HG03457 (cell line): ENCODE data around the gene PXYLP1.
"Not testable (repeated sequence)": the region's sequence is repeated elsewhere in the genome, so short reads cannot be mapped to it uniquely, and the experiment has no call there.

Source experiments
- ATAC-seq: cut with Tn5 transposase; IDR thresholded peaks from one replicate; pipeline ENCODE4 v1.9.1; 2021; ENCODE audit warnings: moderate number of reproducible peaks; ENCODE audit not compliant: unreplicated experiment

PXYLP1 gene

GRCh38 chr3:141289228-141289772, 57.7 kb downstream of the PXYLP1 start:
- ATAC-seq, result no peak

GRCh38 chr3:141291559-141292355, 60.1 kb downstream of the PXYLP1 start:
- ATAC-seq, result no peak

- no peak for ATAC-seq
Observed at GRCh38 chr3:141292356-141293058, 60.9 kb downstream of the PXYLP1 start.

DNA sequence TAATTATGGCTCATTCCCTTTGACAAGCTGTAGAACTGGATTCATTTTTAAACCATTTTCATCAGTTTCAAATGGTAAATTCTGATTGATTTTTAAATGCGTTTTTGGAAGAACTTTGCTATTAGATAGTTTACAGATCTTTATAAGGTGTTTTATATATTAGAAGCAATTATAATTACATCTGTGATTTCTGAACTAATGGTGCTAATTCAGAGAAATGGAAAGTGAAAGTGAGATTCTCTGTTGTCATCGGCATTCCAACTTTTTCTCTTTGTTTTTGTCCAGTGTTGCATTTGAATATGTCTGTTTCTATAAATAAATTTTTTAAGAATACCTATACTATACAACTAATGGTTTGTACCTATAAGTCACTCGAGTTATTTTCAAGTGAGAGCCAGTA, 62.7 kb downstream of the PXYLP1 start:
- ATAC-seq, result no peak

DNA sequence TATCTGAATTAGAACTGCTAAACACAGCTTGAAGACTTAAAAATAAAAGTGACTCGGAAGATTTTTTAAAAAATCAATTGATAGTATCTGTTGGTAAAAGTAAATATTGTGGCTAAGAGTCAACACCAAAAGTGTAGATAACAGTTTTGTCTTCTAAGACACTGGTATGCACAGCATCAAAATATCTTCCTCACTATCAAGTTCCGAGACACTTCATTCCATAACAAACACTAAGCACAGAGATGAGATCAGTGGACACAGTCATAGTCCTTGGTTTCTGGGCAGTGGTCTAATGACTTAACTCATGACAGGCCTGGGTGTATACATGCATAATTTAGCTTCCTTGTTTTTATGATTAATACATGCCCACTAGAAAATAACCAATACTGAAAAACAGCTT, 63.2 kb downstream of the PXYLP1 start:
- no peak for ATAC-seq

GRCh38 chr3:141300426-141300825, 68.8 kb downstream of the PXYLP1 start:
- ATAC-seq, result not testable (repeated sequence)

DNA sequence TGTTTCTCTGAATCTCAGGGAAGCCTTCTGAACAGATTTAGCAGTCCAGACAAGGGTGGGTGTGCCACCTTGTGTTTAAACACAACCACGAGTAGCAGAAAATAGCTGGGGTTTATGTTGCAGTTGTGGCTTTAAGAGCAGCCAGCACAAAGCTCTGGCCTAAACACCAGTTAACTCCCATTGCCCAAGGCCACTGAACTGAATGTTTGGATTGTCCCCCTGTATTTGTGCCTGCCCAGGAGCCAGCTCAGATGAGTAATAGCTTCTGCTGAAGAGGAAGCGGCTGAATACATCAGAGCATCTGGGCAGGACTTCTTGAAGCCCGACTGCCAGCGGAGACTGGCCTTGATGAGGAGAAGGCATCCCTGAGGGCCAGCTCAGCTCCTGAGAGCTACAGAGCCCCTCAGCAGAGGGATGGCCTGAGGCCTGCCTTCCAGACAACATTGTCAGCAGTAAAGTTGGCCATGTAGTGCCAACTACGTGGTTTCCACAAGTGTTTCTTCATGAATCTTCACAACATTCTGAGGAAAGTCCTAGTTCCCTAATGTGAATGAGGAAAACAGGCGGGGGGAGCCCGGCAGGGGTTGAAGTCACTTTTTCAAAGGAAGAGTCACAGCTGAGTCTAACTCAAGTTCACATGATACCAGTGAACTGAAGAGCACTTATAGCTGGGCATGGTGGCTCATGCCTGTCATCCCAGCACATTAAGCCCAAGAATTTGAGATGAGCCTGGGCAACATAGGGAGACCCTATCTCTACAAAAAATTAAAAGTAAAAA, 70.9 kb downstream of the PXYLP1 start:
- ATAC-seq, result no peak

DNA sequence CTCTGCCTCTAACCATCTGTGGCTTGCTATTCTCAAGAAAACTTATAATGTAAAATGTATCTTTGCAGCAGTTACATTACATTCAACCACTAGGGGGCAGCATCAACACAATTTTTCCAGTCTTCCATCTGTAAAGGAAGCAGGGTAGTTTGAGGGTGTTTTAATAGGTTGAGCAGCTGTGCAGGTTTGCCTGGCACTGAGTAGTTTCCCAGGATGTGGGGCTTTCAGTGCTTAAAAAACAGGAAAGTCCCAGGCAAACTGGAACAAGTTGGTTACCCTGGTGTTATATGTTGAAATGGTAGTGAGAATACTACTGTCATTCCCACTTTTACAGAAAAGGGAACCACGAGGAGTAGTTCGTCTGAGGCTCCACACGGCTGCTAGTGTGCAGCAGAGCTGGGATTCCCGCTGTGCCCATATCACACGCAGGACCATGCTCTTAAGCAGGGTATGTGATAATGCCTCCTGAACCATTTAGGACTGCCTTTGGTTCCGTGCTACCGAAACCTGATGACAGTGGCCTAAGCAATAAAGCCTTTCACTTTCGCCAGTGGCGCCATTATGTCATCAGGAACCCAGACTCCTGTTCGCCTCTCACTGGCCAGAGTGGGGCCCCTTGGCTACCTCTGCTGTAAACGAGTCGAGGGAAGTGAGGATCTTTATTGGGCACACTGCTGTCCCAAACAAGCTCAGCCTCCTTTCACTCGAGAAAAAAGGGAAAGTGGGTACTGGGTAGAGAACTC, 72.0 kb downstream of the PXYLP1 start:
- no peak for ATAC-seq

DNA sequence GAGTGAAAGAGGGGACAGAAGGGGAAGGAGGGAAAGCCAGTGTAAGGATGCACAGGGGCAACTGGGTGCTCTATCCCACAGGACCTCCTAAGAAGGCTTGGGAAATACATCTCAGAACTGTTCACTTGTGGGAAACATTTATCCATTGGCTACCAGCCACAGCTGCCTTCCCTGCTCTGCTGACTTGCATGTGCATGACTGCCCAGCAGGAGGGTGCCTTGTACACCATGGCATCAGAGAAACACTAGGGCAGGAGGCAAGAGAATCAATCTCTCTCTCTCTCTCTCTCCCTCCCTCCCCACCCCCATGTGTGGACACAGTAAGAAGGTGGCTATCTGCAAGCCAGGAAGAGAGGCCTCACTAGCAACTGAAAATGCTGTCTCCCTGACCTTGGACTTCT, 73.8 kb downstream of the PXYLP1 start:
- ATAC-seq, result no peak

DNA sequence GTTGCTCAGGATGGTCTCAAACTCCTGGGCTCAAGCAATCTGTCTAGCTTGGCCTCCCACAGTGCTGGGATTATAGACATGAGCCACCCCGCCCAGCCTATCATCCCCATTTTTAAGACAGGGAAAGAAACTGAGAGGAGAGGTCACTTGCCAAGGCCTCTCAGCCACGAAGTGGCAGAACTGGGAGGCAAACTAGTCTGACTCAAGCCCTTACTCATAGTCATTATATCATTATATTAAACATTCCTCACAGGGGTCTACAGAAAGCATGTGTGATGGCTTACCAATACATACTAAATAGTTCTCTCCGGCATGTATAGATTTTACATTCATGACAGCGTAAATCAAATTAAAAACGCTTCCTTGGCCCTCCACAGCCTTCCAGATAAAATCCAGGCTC, 74.7 kb downstream of the PXYLP1 start:
- no peak for ATAC-seq

DNA sequence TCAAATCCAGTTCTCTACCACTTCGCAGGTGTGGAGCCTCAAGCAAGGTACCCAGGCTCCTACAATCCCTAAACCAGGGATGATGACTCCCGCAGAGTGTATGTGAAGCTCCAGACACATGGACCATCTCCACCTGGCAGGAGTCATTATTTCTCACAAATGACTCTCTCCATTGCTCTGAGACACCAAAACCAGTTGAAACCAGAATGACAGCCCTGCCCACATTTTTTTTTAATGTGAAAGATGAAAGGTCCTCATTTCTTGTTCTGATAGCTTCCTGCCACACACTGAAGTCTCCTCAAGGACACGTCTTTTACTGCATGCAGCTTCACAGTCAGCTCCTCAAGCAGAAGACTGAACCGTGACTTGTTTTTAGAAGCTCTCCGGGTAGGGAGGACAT, 75.3 kb downstream of the PXYLP1 start:
- no peak for ATAC-seq

DNA sequence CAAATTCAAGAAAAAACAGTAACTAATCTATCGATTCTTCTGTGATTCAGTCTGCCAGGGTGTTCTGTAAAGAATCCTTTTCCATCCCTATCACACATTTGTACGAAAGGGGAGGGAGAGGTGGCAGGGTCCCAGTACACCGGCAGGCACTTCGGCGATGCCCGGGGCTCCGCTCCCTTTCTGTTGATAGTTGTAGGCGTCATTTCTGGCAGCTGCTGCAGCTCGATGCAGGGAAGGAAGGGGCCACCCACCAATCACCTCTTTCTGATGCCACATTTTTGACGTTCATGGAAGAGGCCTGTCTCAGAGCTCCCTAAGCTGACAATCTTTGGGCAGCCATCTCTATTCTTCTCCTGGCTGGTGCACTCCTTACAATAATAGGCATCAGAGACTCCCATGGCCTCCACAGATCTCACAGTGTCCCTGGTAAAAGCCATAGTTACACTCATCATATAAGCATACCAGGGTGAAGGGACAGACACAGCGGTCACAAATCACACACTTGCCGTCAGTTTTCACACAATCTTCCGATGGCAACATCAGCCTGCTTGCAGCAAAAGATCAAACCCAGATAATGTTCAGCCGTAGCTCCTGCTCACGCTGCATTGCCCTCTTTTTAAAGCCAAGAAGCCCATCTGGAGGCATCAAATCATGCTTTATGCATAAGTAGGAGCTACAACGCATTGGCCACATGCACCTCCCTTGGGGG, 75.9 kb downstream of the PXYLP1 start:
- no peak for ATAC-seq

DNA sequence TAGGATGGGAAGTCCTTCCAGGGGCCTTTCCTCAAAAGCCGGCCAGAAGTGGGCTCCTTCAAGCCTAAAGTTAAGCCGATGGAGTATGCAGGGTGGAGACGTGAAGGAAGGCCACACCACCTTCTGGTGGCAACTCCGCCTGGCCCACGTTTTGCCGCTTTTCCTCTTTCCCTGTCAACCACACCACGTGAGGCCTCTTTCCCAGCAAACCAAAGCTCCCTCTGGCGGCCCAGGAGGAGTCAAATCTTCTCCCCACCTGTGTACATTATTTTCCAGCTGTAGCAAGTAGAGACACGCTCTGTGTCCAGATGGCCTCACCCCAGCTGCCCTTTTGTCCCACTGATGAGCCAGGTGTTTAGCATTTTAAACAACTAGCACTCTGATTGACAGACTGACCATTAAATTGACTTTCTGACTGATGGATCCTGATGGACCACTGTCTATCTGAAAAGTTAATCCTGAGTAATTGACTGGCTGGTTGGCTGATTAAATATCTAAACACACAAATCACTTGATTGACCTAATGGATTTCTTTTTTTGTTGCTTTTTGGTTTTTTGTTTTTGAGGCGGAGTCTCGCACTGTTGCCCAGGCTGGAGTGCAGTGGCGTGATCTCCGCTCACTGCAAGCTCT, 77.1 kb downstream of the PXYLP1 start:
- ATAC-seq, result no peak

- ATAC-seq, result no peak
Observed at GRCh38 chr3:141311170-141311495, 79.5 kb downstream of the PXYLP1 start.

GRCh38 chr3:141311496-141312353, 80.1 kb downstream of the PXYLP1 start:
- ATAC-seq, result peak; percentile 96

GRCh38 chr3:141312354-141313092, 80.9 kb downstream of the PXYLP1 start:
- no peak for ATAC-seq

DNA sequence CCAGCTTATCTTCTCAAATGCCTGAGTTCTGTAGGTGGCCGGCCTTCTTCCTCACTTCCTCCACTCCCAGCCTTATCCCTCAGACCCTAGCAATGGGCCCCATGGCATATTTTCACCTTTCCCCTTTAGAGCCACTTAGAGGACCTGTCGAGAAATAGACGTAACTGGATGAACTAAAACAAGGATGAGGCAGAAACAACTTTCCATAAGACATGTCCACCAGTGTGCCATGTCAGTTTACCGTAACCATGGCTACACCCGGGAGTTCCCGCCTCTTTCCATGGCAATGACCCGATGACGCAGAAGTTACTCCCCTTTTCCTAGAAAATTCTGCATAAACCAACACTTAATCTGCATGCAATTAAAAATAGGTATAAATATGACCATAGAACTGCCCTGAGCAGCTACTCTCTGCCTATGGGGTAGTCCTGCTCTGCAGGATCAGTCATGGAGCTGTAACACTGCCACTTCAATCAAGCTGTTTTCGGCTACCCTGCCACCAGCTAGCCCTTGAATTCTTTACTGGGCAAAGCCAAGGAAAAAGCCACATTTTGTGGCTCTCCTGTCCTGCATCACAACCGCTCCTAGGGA, 81.6 kb downstream of the PXYLP1 start:
- ATAC-seq, result no peak

DNA sequence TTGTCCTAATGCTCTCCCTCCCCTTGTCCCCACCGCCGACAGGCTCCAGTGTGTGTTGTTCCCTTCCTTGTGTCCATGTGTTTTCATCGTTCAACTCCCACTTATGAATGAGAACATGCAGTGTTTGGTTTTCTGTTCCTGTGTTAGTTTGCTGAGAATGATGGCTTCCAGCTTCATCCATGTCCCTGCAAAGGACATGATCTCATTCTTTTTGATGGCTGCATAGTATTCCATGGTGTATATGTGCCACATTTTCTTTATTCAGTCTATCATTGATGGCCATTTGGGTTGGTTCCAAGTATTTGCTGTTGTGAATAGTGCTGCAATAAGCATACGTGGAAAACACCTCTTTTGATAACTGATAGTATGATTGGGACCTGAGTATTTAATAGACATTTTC, 82.8 kb downstream of the PXYLP1 start:
- not testable (repeated sequence) for ATAC-seq
